ENCODE results near the gene SP100.
A peak's percentile ranks its signal among the peaks of the same experiment; 100 is the strongest.

The SP100 gene

GRCh38 chr2:230564805-230565779, 149.1 kb downstream of the SP100 start:
- DNase-seq = no peak

GRCh38 chr2:230569298-230569697, 153.3 kb downstream of the SP100 start:
- no peak for DNase-seq

DNA sequence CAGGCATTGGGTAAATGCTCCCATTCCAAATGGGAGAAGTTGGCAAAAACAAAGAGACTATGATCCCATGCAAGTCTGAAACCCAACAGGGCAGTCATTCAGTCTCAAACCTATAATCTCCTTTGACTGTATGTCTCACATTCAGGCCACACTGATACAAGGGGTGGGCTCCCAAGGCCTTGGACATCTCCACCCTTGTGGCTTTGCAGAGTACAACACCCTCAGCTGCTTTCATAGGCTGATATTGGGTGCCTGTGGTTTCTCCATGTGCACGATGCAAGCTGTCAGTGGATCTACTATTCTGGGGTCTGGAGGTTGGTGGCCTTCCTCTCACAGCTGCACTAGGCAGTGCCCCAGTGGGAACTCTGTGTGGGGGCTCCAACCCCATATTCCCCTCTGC, 155.0 kb downstream of the SP100 start:
- no peak for DNase-seq

- peak; percentile 52 for DNase-seq
Measured at GRCh38 chr2:230575642-230576324, 159.8 kb downstream of the SP100 start.

- DNase-seq = no peak
Measured at GRCh38 chr2:230577114-230577513, 161.1 kb downstream of the SP100 start.

GRCh38 chr2:230578106-230578505, 162.1 kb downstream of the SP100 start:
- no peak for DNase-seq

DNA sequence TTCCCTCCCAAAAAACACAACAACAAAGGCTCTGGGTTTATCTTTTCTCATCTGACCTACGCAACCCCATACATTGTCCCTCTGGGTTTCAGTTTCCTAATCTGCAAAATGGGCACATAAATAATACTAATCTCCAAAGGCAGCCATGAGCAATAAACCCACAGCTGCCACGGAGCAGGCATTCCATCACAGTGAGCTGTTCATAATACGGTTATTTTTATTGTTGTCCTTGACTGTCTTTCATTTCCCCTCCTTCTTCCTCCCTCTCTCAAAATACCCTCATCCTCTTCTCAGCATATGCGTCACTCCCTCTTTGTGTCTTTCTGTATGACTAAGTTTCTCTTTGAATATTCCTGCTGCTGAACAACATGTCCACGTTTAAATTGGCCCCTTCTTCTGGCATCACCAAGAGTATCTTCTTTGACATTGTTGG, 166.9 kb downstream of the SP100 start:
- DNase-seq = peak; percentile 22

DNA sequence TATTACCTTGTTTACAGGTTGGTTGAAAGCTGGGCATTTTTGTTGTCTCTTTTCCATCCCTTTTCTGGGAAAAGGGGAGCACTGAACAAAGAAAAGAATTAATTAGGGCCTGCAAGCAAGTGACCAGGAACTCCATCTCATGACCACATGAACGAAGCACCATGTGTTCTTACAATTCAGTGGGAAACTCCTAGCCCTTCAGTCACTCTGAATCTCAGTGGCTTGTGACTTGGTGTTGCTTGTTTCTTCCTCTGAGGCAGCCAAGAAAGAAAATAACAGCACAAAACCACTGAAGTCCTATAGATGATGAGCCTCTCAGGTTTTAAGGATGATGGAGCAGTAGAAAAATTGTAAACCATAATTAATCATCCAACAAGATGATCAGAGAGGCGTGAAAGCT, 167.6 kb downstream of the SP100 start:
- no peak for DNase-seq

DNA sequence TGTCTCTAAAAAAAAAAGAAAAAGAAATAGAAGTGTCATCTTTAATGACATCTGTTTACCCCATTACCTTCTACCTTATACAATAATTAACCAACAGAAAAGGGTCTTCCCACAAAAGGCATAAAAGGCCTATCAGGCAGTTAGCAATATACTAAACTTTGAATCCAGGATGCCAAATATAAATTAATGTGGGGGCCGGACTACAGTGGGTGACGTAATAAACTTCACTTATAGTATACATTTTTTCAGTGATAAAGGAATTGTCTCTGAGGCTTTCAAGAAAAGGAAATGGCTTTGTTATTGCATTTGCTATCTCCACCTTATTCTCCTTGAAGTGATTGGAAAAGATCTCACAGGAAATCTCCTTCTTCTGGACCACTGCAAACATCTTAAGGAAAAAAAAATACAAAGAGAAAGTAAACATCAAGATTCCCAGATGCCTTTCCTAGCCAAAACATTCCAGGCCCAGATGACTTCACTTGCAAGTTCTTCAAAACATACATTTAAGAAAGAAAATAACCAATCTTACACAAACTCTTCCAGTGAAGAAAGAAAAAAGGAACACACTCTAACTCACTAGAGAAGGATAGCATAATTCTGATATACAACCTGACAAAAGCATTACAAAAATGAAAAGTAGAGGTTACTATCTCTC, 170.5 kb downstream of the SP100 start:
- DNase-seq = no peak

DNA sequence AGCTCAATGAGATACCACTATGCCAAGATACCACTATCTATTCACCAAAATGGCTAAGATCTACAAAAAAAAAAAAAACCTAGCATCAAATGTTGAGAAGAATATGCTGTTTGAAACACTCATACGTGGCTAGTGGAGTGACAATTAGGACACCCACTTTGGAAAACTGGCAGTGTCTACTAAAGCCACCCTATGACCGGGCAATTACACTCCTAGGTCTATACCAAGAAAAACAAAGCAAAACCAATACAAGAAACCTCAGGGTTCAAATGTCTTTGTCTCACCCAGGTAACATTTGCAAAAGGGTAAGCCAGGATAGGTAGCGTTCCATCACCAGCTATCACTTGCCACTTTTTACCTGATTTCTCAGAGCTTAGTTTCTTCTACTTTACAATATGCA, 173.0 kb downstream of the SP100 start:
- no peak for DNase-seq

DNA sequence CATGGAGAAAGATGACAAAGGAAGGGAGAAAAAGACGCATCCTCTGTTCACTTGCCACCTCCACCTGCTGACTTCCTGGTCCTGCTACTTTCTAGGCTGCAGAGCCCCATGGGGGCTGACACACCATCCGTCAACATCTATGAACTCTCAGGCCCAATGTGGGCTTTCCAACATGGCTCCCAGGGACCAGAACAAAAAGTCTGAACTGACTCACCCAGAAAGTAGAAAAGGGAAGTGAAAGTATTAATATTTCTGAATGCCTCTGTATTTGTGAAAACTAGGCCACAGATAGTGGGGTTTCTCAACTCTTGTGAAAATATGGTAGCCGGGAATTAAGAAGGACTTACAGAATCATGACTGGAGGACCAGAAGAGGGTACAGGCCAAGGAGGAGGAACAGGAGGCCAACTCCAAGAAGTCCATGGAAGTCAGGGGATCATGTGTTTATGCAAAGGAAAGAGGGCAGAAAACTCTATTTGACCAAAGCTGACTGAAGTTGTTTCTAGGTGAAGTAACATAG, 173.6 kb downstream of the SP100 start:
- peak; percentile 59 for DNase-seq

GRCh38 chr2:230590333-230590732, 174.3 kb downstream of the SP100 start:
- DNase-seq = no peak

GRCh38 chr2:230591850-230592249, 175.8 kb downstream of the SP100 start:
- DNase-seq = no peak

DNA sequence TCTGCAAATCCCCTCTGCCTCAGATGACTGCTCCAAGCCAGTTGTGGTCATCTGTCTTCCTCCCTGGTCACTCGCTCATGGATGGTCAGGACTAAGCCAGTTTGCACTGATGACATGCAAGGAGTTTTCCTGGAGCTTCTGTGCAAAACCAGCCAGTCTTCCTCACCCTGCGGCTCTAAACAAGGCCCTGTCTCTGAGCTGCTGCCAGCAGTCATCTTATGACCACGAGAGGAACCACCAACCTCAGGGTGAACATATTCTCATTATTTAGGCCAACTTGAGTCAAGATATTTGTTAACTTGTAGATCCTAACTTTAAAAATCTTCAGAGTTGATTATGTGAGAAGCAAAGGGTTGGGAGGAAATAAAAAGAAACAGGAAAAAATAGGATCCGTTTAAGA, 176.8 kb downstream of the SP100 start:
- no peak for DNase-seq
